ENCODE results near the gene MUTYH.
"Not testable (repeated sequence)": the region's sequence is repeated elsewhere in the genome, so short reads cannot be mapped to it uniquely, and the experiment has no call there.

Gene MUTYH

GRCh38 chr1:45339789-45340558 is at the start of gene MUTYH, which contains the start of gene TOE1:
Gene MUTYH, minus strand, starts transcription at chr1:45340440. Its CDS starts 5,935 bp downstream, at chr1:45334505.
Gene TOE1, plus strand, starts transcription at chr1:45340170. Its CDS starts 83 bp downstream, at chr1:45340253.
- peak; percentile 89 for DNase-seq (ENCODE audit: low read depth)

GRCh38 chr1:45386219-45386618 is 46.0 kb upstream of the MUTYH start:
- DNase-seq (ENCODE audit: low read depth) = no peak

GRCh38 chr1:45385302-45385701 is 45.1 kb upstream of the MUTYH start:
- DNase-seq (ENCODE audit: low read depth) = no peak

GRCh38 chr1:45384213-45384612 is 44.0 kb upstream of the MUTYH start:
- not testable (repeated sequence) for DNase-seq (ENCODE audit: low read depth)

GRCh38 chr1:45383191-45383590 is 43.0 kb upstream of the MUTYH start:
- no peak for DNase-seq (ENCODE audit: low read depth)

GRCh38 chr1:45381243-45381642 is 41.0 kb upstream of the MUTYH start:
- DNase-seq (ENCODE audit: low read depth) = no peak

- no peak for DNase-seq (ENCODE audit: low read depth)
These were observed 40.5 kb upstream of the MUTYH start for GRCh38 chr1:45380730-45381129.

DNA sequence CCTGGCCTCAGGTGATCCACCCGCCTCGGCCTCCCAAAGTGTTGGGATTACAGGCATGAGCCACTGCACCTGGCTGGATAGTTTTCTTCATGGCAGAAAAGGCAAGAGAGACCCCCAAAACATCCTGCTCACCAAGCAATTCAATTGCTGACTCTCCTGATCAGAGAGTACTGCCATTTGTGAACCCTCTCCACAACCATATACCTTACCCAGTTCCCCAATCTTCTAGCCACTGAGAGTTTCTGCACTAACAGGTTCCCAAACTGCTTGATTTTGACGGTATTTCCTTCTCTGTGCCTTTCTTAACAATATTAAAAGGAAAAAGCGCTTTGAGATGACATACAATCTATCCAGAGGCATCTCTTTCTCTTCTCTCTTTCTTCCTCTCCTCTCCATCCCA is 39.9 kb upstream of the MUTYH start:
- DNase-seq (ENCODE audit: low read depth) = no peak

DNA sequence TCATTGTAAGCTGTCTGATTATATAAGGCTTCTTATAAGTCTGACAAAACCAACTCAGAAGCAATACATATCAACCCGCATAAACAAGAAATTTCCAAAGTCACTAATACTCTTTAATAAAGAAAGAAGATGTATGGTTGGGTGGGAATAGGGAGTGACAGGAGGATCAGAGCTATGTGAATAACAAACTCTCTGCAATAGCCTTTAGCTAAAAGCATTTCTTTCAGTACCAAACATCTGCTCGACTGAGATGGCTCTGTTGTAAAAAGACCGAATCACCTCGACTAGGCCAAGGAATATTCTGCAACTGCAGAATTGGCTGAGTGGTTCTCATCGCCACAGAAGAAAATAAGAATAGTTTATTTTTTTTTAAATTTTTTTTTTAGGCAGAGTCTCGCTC is 39.3 kb upstream of the MUTYH start:
- no peak for DNase-seq (ENCODE audit: low read depth)

- DNase-seq (ENCODE audit: low read depth) = no peak
These were observed 37.9 kb upstream of the MUTYH start for GRCh38 chr1:45378184-45378583.

GRCh38 chr1:45375104-45376090 is 35.2 kb upstream of the MUTYH start:
- no peak for DNase-seq (ENCODE audit: low read depth)

GRCh38 chr1:45373573-45373972 is 33.3 kb upstream of the MUTYH start:
- no peak for DNase-seq (ENCODE audit: low read depth)

DNA sequence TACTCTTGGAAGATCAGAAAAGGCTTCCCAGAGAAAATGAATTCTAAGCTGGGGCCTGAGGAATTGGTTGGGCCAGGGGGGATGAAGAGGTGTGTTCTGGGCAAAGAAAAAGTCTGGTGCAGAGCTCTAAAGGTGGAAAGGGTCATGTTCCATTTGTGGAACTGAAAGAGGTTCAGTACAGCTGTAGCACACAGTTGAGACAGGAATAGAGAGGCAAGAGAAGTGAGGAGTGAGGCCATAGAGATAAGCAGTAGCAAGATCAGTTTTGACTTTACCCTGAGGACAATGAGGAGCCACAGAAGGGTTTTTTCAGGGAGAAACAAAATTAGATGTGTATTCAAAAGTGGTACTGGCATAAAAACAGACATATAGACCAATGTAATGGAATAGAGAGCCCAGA is 30.3 kb upstream of the MUTYH start:
- DNase-seq (ENCODE audit: low read depth) = no peak

DNA sequence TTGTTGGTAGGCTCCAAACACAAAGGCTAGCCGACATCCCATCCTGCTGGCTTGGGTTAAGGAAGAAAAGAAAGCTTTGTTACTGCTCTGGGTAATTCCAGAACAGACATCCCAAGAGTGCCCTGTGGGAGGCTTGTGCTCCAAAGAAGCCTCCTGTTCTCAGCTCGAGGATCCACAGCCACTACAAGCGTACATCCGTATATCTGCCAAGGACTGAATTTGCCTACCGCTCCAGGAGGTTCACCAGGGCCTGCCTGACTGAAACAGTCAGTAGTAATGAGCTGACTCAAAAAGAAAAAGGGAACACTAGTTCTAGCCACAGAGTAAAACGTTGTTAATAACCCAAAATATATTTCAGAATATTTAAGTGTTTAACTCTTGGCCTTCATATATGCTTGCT is 24.8 kb upstream of the MUTYH start:
- DNase-seq (ENCODE audit: low read depth) = no peak

DNA sequence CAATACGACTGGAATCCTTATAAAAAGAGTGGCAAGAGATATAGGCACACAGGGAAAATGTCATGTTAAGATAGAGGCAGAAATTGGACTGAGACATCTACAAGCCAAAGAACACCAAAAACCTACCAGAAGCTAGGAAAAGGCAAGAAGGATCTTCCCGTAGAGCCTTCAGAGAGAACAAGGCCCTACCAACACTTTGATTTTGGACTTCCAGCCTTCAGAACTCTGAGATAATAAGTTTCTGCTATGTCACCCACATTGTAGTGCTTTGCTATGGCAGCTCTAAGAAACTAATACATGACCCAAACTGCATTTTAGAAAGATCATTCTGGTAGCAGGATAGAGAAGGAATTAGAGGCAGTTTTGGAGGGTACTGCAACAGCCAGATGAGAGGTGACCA is 24.1 kb upstream of the MUTYH start:
- no peak for DNase-seq (ENCODE audit: low read depth)

- DNase-seq (ENCODE audit: low read depth) = peak; percentile 26
These were observed 20.7 kb upstream of the MUTYH start for GRCh38 chr1:45360981-45361380.

- DNase-seq (ENCODE audit: low read depth) = peak; percentile 69
These were observed 19.8 kb upstream of the MUTYH start for GRCh38 chr1:45359882-45360513.

- DNase-seq (ENCODE audit: low read depth) = no peak
These were observed 15.9 kb upstream of the MUTYH start for GRCh38 chr1:45356186-45356585.

DNA sequence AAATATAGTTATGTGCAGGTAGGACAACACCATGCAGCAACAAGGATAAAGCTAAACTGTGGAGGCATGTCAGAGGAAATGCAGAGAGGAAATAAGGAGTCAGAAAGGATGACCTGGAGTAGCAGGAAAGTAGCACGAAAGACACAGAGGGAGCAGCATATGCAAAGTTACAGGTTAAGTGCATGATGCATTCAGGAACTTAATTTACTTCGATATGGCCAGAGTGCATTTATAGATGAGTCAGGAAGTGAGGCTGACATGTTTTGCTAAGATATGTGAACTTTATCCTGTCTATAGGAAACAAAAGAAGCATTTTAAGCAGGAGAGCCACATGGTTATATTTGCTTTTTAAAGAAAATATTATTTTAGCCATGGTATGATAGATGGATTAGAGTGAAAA is 15.4 kb upstream of the MUTYH start:
- DNase-seq (ENCODE audit: low read depth) = no peak

DNA sequence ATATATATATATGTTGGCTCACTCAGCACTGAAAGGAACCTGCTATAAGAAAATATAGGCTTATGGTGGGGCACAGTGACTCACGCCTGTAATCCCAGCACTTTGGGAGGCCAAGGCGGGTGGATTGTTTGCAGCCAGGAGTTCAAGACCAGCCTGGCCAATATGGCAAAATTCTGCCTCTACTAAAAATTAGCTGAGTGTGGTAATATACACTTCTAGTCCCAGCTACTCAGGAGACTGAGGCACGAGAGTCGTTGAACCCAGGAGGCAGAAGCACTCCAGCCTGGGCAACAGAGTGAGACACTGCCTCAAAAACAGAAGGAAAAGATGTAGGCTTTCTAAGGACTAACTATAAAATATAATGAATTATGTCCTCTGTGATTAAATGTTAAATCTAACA is 14.6 kb upstream of the MUTYH start:
- DNase-seq (ENCODE audit: low read depth) = no peak

DNA sequence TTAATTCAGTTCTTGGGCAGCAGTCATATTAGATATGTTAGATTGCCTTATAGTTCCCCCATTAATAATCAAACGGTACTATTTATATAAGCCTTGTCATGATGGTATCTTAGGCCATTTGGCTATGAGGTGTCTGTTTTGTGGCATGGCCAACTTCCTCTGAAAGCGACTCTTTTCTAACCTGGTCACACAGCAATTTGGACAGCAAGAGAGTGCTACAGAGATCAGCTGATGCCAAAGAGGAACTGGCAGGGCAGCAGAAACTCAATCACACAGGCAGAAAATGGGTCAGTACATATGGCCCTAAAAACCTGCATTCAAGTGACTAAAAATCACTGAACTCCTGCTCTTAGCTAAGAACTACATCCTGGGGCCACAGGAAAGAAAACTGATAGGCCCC is 13.4 kb upstream of the MUTYH start:
- DNase-seq (ENCODE audit: low read depth) = no peak

GRCh38 chr1:45351508-45351907 is 11.3 kb upstream of the MUTYH start:
- DNase-seq (ENCODE audit: low read depth) = no peak

Measured in fibroblast of the conjunctiva (primary cell).